ENCODE measurements around the gene BRPF3. TPM values are rescaled to one million over a fixed set of nuclear protein-coding genes. Genes with fewer than 3 reads are reported as not detected.

The BRPF3 gene
- total RNA-seq, 4 donors from 2014 or later = 14.9 to 35.5 (median 28.2) TPM

DNA sequence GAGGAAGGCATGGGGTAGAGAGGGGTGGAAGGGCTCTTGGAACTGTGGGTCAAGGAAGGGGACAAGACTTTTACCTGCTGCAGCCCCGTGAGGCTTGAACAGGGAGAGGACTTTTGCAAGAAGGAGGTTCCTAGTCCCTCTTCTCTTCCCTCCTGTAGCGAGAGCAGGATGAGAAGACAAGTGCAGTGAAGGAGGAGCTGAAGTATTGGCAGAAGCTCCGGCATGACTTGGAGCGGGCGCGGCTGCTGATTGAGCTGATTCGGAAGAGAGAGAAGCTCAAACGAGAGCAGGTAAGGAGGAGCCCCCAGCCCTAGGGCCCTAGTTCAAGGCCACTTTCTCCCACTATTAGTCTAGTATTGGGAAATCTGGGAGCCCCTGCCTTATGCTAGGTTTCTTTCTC lies 10.6 kb downstream of the BRPF3 start:
- in situ Hi-C loops (cut with MboI; ENCODE audit: low sequenced_read_pairs in 4 of 4) (no loop called here), intact Hi-C loops (cut with DNase I; ENCODE audit: low total_unique reads) (no loop called here)
- Histone ChIP-seq H3K36me3 (peaks cover 5 to 99% of the 10 kb centered on the region in 2 donors), H3K27ac (no peak overlapping the region), H3K9me3 (no peaks in the 10 kb centered on the region), H3K4me1 (no peaks in the 10 kb centered on the region), H3K4me3 (no peak overlapping the region), H3K27me3 (no peaks in the 10 kb centered on the region)
- TF ChIP-seq, protein P1, sequence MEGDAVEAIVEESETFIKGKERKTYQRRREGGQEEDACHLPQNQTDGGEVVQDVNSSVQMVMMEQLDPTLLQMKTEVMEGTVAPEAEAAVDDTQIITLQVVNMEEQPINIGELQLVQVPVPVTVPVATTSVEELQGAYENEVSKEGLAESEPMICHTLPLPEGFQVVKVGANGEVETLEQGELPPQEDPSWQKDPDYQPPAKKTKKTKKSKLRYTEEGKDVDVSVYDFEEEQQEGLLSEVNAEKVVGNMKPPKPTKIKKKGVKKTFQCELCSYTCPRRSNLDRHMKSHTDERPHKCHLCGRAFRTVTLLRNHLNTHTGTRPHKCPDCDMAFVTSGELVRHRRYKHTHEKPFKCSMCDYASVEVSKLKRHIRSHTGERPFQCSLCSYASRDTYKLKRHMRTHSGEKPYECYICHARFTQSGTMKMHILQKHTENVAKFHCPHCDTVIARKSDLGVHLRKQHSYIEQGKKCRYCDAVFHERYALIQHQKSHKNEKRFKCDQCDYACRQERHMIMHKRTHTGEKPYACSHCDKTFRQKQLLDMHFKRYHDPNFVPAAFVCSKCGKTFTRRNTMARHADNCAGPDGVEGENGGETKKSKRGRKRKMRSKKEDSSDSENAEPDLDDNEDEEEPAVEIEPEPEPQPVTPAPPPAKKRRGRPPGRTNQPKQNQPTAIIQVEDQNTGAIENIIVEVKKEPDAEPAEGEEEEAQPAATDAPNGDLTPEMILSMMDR (IDR thresholded peaks at IDR 0.05 in 4 of 5, conservative IDR thresholded peaks at IDR 0.05 in 1 of 5) = no peak
- TF ChIP-seq POLR2A (IDR thresholded peaks at IDR 0.05) = no peak
- ATAC-seq (no peak), DNase-seq (no peak)

DNA sequence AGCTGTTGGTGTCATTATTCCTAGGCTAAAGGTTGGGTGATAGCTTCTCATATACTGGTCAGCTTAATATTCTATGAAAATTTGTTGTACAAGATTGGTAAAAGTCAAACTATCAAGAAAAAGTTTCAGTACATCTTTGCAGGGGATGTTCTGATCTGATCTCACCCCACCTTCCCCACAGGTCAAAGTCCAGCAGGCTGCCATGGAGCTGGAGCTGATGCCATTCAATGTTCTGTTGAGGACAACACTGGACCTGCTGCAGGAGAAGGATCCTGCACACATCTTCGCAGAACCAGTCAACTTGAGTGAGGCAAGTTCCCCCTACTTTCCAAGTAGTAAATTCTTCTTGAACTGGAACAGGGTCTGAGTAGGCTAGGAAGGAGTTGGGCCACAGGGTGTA lies 13.1 kb downstream of the BRPF3 start:
- Histone ChIP-seq H3K9me3 (no peaks in the 10 kb centered on the region), H3K4me3 (no peak overlapping the region), H3K4me1 (no peaks in the 10 kb centered on the region), H3K27ac (no peak overlapping the region), H3K36me3 (peaks cover 5 to 95% of the 10 kb centered on the region in 2 donors), H3K27me3 (no peaks in the 10 kb centered on the region)
- no peak for DNase-seq
- in situ Hi-C loops (cut with MboI; ENCODE audit: low sequenced_read_pairs in 4 of 4) = no loop called here
- no peak for ATAC-seq
- TF ChIP-seq, protein P1 (IDR thresholded peaks at IDR 0.05 in 4 of 5, conservative IDR thresholded peaks at IDR 0.05 in 1 of 5) = no peak
- TF ChIP-seq POLR2A (IDR thresholded peaks at IDR 0.05) = no peak
- intact Hi-C loops (cut with DNase I; ENCODE audit: low total_unique reads) = no loop called here

DNA sequence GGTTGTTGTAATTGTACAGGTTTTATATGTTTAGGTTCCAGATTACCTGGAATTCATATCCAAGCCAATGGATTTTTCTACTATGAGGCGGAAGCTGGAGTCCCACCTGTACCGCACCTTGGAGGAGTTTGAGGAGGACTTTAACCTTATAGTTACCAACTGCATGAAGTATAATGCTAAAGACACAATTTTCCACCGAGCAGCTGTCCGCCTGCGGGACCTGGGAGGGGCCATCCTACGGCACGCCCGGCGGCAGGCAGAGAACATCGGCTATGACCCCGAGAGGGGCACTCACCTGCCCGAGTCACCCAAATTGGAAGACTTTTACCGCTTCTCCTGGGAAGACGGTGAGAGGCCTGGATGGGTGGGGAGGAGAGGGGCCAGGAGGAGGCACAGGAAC lies 13.6 kb downstream of the BRPF3 start:
- no peak for ATAC-seq
- intact Hi-C loops (cut with DNase I; ENCODE audit: low total_unique reads) (no loop called here), in situ Hi-C loops (cut with MboI; ENCODE audit: low sequenced_read_pairs in 4 of 4) (no loop called here)
- no peak overlapping the region for H3K27ac ChIP-seq
- H3K4me1 ChIP-seq = no peaks in the 10 kb centered on the region
- no peaks in the 10 kb centered on the region for H3K27me3 ChIP-seq
- no peak overlapping the region for H3K4me3 ChIP-seq
- no peaks in the 10 kb centered on the region for H3K9me3 ChIP-seq
- peaks cover 5 to 93% of the 10 kb centered on the region in 2 donors for H3K36me3 ChIP-seq
- no peak for DNase-seq
- TF ChIP-seq, protein P1 (IDR thresholded peaks at IDR 0.05 in 4 of 5, conservative IDR thresholded peaks at IDR 0.05 in 1 of 5) = no peak
- TF ChIP-seq POLR2A (IDR thresholded peaks at IDR 0.05) = no peak

- intact Hi-C loops (cut with DNase I; ENCODE audit: low total_unique reads) = no loop called here
- no peak for ATAC-seq
- H3K27me3 ChIP-seq = no peaks in the 10 kb centered on the region
Observed at GRCh38 chr6:36210886-36211595, 14.5 kb downstream of the BRPF3 start.

More at GRCh38 chr6:36210886-36211595, 14.5 kb downstream of the BRPF3 start:
- no peaks in the 10 kb centered on the region for H3K4me1 ChIP-seq
- H3K36me3 ChIP-seq = peaks cover 5 to 93% of the 10 kb centered on the region in 2 donors
- H3K4me3 ChIP-seq = no peak overlapping the region
- no peaks in the 10 kb centered on the region for H3K9me3 ChIP-seq
- TF ChIP-seq, protein P1 (IDR thresholded peaks at IDR 0.05 in 4 of 5, conservative IDR thresholded peaks at IDR 0.05 in 1 of 5) = no peak
- no peak for TF ChIP-seq POLR2A (IDR thresholded peaks at IDR 0.05)
- no peak for DNase-seq
- in situ Hi-C loops (cut with MboI; ENCODE audit: low sequenced_read_pairs in 4 of 4) = no loop called here
- H3K27ac ChIP-seq = no peak overlapping the region

All from gastrocnemius medialis (tissue), 4 donors.